Uterus (tissue), 4 donors: ENCODE results near the gene COL4A2. TPM values are rescaled to one million over a fixed set of nuclear protein-coding genes. Genes with fewer than 3 reads are reported as not detected.

Source experiments
- DNase-seq, 2 donors: peaks; one replicate each; pipeline ENCODE4 v3.0.0-alpha.2; 2019 to 2020
- H3K27ac ChIP-seq, 2 donors: fragments of 200-600 bp; sonication (generic); 1 replicate in 1 of 2; 2 replicates in 1 of 2; pipeline ENCODE4 v1.5.1; 2016 to 2018
- H3K27me3 ChIP-seq, 2 donors: fragments of 200-600 bp; sonication (generic); one replicate each; pipeline ENCODE4 v1.5.1; 2018 to 2019; ENCODE audit warnings: control low read depth in 1 of 2
- H3K36me3 ChIP-seq, 2 donors: fragments of 200-600 bp; sonication (generic); one replicate each; pipeline ENCODE4 v1.5.1; 2019; ENCODE audit warnings: control low read depth in 1 of 2
- H3K4me1 ChIP-seq, 2 donors: fragments of 200-600 bp; sonication (generic); one replicate each; pipeline ENCODE4 v1.5.1; 2018 to 2019; ENCODE audit warnings: control low read depth in 1 of 2
- H3K4me3 ChIP-seq, 2 donors: fragments of 200-600 bp; sonication (generic); 1 replicate in 1 of 2; 2 replicates in 1 of 2; pipeline ENCODE4 v1.5.1; 2018 to 2019; ENCODE audit warnings: mild to moderate bottlenecking in 1 of 2
- H3K9me3 ChIP-seq, 2 donors: fragments of 200-600 bp; sonication (generic); one replicate each; pipeline ENCODE4 v1.5.1; 2019; ENCODE audit warnings: control low read depth in 1 of 2
- POLR2A ChIP-seq, 2 donors: fragments of 450-650 bp; IDR thresholded peaks; one replicate each; pipeline ENCODE4 v1.6.1; 2016; ENCODE audit warnings: antibody characterized with exemption in 2 of 2, mild to moderate bottlenecking in 1 of 2, moderate library complexity in 1 of 2
- intact Hi-C: fragments of 100-400 bp; cut with DNase I; formaldehyde crosslinking; loops from one replicate; pipeline ENCODE4 v1.15.1; 2023; ENCODE audit warnings: low total_unique reads
- total RNA-seq, 4 donors: library from RNA; depleted of rRNA in 3 of 4; stranded (reverse); fragments of >200 nt in 3 of 4; gene quantifications; one replicate each; pipeline versions ENCODE4 v1.1.0 to v1.2.4, GENCODE V29; 2014 to 2023
- TF ChIP-seq, protein P1 (sequence below), 4 experiments: fragments of 200-600 bp in 2 of 4; fragments of 450-650 bp in 2 of 4; sonication (generic) in 2 of 4; IDR thresholded peaks; one replicate each; pipeline ENCODE4 v1.5.1; 2016 to 2019; ENCODE audit warnings: antibody characterized with exemption in 4 of 4, mild to moderate bottlenecking in 2 of 4, moderate library complexity in 1 of 4
- donor health status: DM: yes; HTN: yes; CAD: no.

COL4A2 gene
- total RNA-seq, 4 donors from 2014 or later: 157 to 606 (median 284) TPM

DNA sequence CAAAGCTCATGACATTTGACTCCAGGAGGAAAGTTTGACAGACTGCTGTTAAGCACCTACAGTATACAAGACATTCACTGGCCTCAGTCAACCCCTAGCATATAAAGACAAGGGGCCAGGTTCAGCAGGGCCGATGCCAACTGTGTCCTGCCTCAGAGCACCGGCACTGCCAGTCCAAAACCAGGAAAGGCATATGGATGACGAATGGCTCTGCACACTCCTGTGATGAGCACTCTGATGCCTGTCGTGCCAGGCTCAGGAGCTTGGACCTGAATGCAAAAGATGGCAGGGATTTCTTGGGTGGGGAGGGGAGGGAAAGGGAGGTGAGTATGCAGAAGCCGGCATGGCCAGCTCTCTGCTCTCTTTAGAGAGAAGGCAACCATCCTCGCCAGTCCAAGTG is 39.0 kb upstream of the COL4A2 start:
- Histone ChIP-seq H3K27ac (peak overlapping the region in 1 of 2 donors; percentile 4), H3K36me3 (no peaks in the 10 kb centered on the region), H3K4me3 (no peak overlapping the region), H3K4me1 (peaks cover 0 to 3% of the 10 kb centered on the region in 2 donors), H3K9me3 (no peaks in the 10 kb centered on the region), H3K27me3 (no peaks in the 10 kb centered on the region)
- peak in 1 of 2 donors; percentile 8 for DNase-seq
- intact Hi-C loops: no loop called here
- TF ChIP-seq POLR2A (IDR thresholded peaks at IDR 0.05): no peak

DNA sequence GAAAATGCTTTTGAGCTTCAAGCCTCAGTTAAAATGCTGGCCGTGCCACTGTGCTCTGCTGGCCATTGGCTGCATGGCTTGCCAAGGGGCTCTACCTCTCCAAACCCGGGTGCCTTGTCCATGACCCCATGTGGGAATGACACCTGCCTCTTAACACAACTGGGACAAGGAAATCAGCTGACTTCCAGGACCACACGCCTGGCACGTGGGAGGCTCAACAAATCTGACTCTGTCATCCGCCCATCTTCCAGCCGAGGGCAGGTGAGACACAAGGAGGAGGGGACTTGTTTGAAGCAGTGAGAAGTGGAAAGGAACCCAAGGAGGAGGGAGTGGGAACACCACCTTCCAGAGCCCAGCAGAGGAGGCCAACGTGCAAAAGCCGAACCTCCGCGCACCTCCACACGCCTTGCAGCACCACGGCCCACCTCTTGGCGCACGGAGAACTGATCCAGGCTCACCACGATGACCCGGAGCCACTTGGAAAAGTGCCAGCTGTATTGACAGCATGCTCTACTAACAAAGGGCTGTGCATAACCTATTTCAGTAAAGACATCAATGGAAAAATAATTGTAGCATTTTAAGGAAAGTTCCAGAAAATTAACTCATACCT is 38.4 kb upstream of the COL4A2 start:
- intact Hi-C loops: no loop called here

GRCh38 chr13:110269509-110270185 is 37.4 kb upstream of the COL4A2 start:
- H3K27ac ChIP-seq: no peak overlapping the region
- no peak overlapping the region for H3K4me3 ChIP-seq
- no peaks in the 10 kb centered on the region for H3K4me1 ChIP-seq
- no peaks in the 10 kb centered on the region for H3K9me3 ChIP-seq
- intact Hi-C loops: no loop called here
- no peaks in the 10 kb centered on the region for H3K27me3 ChIP-seq
- TF ChIP-seq, protein P1, sequence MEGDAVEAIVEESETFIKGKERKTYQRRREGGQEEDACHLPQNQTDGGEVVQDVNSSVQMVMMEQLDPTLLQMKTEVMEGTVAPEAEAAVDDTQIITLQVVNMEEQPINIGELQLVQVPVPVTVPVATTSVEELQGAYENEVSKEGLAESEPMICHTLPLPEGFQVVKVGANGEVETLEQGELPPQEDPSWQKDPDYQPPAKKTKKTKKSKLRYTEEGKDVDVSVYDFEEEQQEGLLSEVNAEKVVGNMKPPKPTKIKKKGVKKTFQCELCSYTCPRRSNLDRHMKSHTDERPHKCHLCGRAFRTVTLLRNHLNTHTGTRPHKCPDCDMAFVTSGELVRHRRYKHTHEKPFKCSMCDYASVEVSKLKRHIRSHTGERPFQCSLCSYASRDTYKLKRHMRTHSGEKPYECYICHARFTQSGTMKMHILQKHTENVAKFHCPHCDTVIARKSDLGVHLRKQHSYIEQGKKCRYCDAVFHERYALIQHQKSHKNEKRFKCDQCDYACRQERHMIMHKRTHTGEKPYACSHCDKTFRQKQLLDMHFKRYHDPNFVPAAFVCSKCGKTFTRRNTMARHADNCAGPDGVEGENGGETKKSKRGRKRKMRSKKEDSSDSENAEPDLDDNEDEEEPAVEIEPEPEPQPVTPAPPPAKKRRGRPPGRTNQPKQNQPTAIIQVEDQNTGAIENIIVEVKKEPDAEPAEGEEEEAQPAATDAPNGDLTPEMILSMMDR (IDR thresholded peaks at IDR 0.05): no peak
- no peak for TF ChIP-seq POLR2A (IDR thresholded peaks at IDR 0.05)
- H3K36me3 ChIP-seq: no peaks in the 10 kb centered on the region
- DNase-seq: peak in 1 of 2 donors; percentile 12

More for the DNA sequence above, 38.4 kb upstream of the COL4A2 start:
- peak overlapping the region in 1 of 2 donors; percentile 4 for H3K27ac ChIP-seq
- no peaks in the 10 kb centered on the region for H3K27me3 ChIP-seq
- TF ChIP-seq, protein P1 (IDR thresholded peaks at IDR 0.05): no peak
- TF ChIP-seq POLR2A (IDR thresholded peaks at IDR 0.05): no peak
- H3K9me3 ChIP-seq: no peaks in the 10 kb centered on the region
- H3K4me1 ChIP-seq: no peaks in the 10 kb centered on the region
- peak in 1 of 2 donors; percentile 37 for DNase-seq
- no peaks in the 10 kb centered on the region for H3K36me3 ChIP-seq
- H3K4me3 ChIP-seq: no peak overlapping the region

DNA sequence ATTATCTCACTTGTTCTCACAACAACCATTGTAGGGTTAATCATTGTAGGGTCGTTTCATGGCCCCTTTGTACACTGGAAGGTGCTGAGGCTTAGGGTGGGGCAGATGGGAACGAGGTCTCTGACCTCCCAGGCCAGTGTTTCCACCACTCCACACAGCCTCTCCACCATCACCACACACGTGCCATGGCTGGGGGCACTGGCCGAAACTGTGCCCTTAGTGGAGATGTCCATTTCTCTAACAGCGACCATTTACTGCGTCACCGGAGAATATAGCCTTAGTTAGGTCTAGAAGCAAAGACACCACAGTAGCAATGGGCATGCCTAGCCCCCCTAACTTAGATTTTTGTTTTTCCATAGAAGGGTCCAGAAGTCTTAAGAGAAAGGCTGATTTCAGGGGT is 36.6 kb upstream of the COL4A2 start:
- no peak for TF ChIP-seq POLR2A (IDR thresholded peaks at IDR 0.05)
- TF ChIP-seq, protein P1 (IDR thresholded peaks at IDR 0.05): no peak
- Histone ChIP-seq H3K27me3 (no peaks in the 10 kb centered on the region), H3K27ac (no peak overlapping the region), H3K4me1 (no peaks in the 10 kb centered on the region), H3K4me3 (no peak overlapping the region), H3K9me3 (no peaks in the 10 kb centered on the region), H3K36me3 (no peaks in the 10 kb centered on the region)
- peak in 1 of 2 donors; percentile 9 for DNase-seq
- intact Hi-C loops: no loop called here

GRCh38 chr13:110271313-110271712 is 35.8 kb upstream of the COL4A2 start:
- no peak for TF ChIP-seq POLR2A (IDR thresholded peaks at IDR 0.05)
- TF ChIP-seq, protein P1 (IDR thresholded peaks at IDR 0.05): no peak
- peak in 1 of 2 donors; percentile 12 for DNase-seq
- Histone ChIP-seq H3K9me3 (no peaks in the 10 kb centered on the region), H3K4me3 (no peak overlapping the region), H3K36me3 (no peaks in the 10 kb centered on the region), H3K27ac (peak overlapping the region in 1 of 2 donors; percentile 37), H3K27me3 (no peaks in the 10 kb centered on the region), H3K4me1 (no peaks in the 10 kb centered on the region)
- intact Hi-C loops: no loop called here
